Neutrophil (primary cell): ENCODE results near the gene KRTAP10-3.

ENCODE experiments used
- H3K27ac ChIP-seq: fragments of 200-600 bp; sonication (generic); 2 replicates; pipeline ENCODE4 v1.5.1; 2016; ENCODE audit warnings: mild to moderate bottlenecking, moderate library complexity
- H3K27me3 ChIP-seq: fragments of 200-600 bp; sonication (generic); 2 replicates; pipeline ENCODE4 v1.6.0; 2016; ENCODE audit warnings: mild to moderate bottlenecking
- H3K36me3 ChIP-seq: fragments of 200-600 bp; sonication (generic); 2 replicates; pipeline ENCODE4 v1.5.1; 2017
- H3K4me1 ChIP-seq, 2 experiments: fragments of 200-600 bp in 1 of 2; sonication (generic) in 1 of 2; 1 replicate in 1 of 2; 2 replicates in 1 of 2; pipeline versions ENCODE4 v1.5.1 to v1.6.1; 2013 to 2016; ENCODE audit warnings: low read depth in 1 of 2, low read length in 1 of 2, mild to moderate bottlenecking in 1 of 2, moderate library complexity in 1 of 2; ENCODE audit not compliant: control insufficient read depth in 1 of 2, insufficient read depth in 1 of 2
- H3K4me3 ChIP-seq, 2 experiments: fragments of 200-600 bp in 1 of 2; sonication (generic) in 1 of 2; 1 replicate in 1 of 2; 2 replicates in 1 of 2; pipeline ENCODE4 v1.5.1; 2013 to 2016; ENCODE audit warnings: low read depth in 1 of 2, low read length in 1 of 2, mild to moderate bottlenecking in 1 of 2, moderate library complexity in 1 of 2
- H3K9me3 ChIP-seq: fragments of 200-600 bp; sonication (generic); 2 replicates; pipeline ENCODE4 v1.5.1; 2016
- TF ChIP-seq, protein P1 (sequence below): fragments of 200-600 bp; sonication (generic); IDR thresholded peaks from 2 replicates; pipeline ENCODE4 v1.5.1; 2016; ENCODE audit warnings: antibody characterized with exemption

KRTAP10-3 gene

GRCh38 chr21:44511938-44512275 lies 46.7 kb downstream of the KRTAP10-3 start:
- Histone ChIP-seq H3K4me1 (peaks cover 27 to 54% of the 10 kb centered on the region in 2 experiments), H3K27ac (no peak overlapping the region), H3K36me3 (no peaks in the 10 kb centered on the region), H3K4me3 (no peak overlapping the region), H3K9me3 (no peaks in the 10 kb centered on the region), H3K27me3 (peaks cover 29% of the 10 kb centered on the region)
- TF ChIP-seq, protein P1, sequence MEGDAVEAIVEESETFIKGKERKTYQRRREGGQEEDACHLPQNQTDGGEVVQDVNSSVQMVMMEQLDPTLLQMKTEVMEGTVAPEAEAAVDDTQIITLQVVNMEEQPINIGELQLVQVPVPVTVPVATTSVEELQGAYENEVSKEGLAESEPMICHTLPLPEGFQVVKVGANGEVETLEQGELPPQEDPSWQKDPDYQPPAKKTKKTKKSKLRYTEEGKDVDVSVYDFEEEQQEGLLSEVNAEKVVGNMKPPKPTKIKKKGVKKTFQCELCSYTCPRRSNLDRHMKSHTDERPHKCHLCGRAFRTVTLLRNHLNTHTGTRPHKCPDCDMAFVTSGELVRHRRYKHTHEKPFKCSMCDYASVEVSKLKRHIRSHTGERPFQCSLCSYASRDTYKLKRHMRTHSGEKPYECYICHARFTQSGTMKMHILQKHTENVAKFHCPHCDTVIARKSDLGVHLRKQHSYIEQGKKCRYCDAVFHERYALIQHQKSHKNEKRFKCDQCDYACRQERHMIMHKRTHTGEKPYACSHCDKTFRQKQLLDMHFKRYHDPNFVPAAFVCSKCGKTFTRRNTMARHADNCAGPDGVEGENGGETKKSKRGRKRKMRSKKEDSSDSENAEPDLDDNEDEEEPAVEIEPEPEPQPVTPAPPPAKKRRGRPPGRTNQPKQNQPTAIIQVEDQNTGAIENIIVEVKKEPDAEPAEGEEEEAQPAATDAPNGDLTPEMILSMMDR: no peak

GRCh38 chr21:44511219-44511937 lies 47.2 kb downstream of the KRTAP10-3 start:
- Histone ChIP-seq H3K9me3 (no peaks in the 10 kb centered on the region), H3K4me3 (peak overlapping the region; percentile 63 to 72), H3K4me1 (peaks cover 27 to 50% of the 10 kb centered on the region in 2 experiments), H3K27ac (peak overlapping the region; percentile 67), H3K36me3 (no peaks in the 10 kb centered on the region), H3K27me3 (peaks cover 33% of the 10 kb centered on the region)
- TF ChIP-seq, protein P1: no peak

- H3K36me3 ChIP-seq: no peaks in the 10 kb centered on the region
- peaks cover 40% of the 10 kb centered on the region for H3K27me3 ChIP-seq
- peak overlapping the region; percentile 63 to 72 for H3K4me3 ChIP-seq
- no peaks in the 10 kb centered on the region for H3K9me3 ChIP-seq
- TF ChIP-seq, protein P1: peak; percentile 79
- H3K4me1 ChIP-seq: peaks cover 25 to 43% of the 10 kb centered on the region in 2 experiments
- peak overlapping the region; percentile 67 for H3K27ac ChIP-seq
Measured at GRCh38 chr21:44510508-44511218, 47.9 kb downstream of the KRTAP10-3 start.

DNA sequence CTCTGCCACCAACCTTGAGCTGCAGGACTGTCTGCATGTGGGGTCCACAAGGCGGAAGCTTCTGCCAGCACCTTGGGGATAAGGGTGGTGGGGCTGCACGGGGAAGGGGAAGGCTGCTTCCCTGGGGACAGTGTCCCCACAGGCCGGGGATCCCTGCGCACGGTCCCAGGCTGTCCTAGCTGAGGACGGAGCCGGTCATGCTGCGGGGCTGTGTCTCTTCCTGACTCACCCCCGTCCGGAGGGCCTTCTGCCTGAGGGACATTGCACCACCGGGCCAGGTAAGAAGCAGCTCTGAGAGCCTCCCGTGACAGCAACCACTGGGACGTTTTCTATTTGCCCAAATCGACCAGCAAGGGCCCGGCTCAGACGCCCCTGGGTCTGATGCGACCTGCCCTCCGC lies 48.5 kb downstream of the KRTAP10-3 start:
- Histone ChIP-seq H3K27ac (no peak overlapping the region), H3K4me3 (peak overlapping the region; percentile 63 to 72), H3K9me3 (no peaks in the 10 kb centered on the region), H3K36me3 (no peaks in the 10 kb centered on the region), H3K27me3 (peaks cover 40% of the 10 kb centered on the region), H3K4me1 (peaks cover 20 to 38% of the 10 kb centered on the region in 2 experiments)
- TF ChIP-seq, protein P1: no peak

DNA sequence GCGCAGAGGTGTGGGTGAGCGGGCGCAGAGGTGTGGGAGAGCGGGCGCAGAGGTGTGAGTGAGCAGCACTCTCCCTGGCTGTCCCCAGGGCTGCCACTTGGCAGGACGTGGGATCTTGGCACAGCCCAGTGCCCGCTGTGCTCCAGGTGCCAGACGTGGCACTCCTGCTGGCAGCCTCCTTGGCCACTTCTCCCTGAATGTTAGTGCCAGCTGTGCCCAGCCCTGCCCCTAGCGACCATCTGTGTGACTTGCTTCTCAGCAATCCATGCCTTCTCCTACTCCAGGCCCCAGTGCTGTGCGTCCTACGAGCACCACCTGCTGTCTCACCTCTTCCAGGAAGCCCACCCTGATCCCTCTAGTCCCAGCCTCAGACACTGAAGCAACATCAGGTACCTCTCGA lies 49.1 kb downstream of the KRTAP10-3 start:
- TF ChIP-seq, protein P1: no peak
- Histone ChIP-seq H3K27me3 (peaks cover 40% of the 10 kb centered on the region), H3K4me3 (no peak overlapping the region), H3K9me3 (no peaks in the 10 kb centered on the region), H3K36me3 (no peaks in the 10 kb centered on the region), H3K4me1 (peaks cover 15 to 38% of the 10 kb centered on the region in 2 experiments), H3K27ac (no peak overlapping the region)
